Measurements from ENCODE around the gene PLEKHJ1. TPM values are rescaled to one million over a fixed set of nuclear protein-coding genes. Genes with fewer than 3 reads are reported as not detected.
A peak's percentile ranks its signal among the peaks of the same experiment; 100 is the strongest.

PLEKHJ1 gene
- total RNA-seq, 4 donors from 2014 or later = 50.1 to 72.4 (median 61.6) TPM

GRCh38 chr19:2184422-2184975 lies 51.6 kb downstream of the PLEKHJ1 start:
- DNase-seq (no peak), ATAC-seq (no peak)
- in situ Hi-C loops (cut with MboI; ENCODE audit: low sequenced_read_pairs in 4 of 4) = no loop called here
- Histone ChIP-seq H3K9me3 (no peaks in the 10 kb centered on the region), H3K27me3 (no peaks in the 10 kb centered on the region), H3K4me3 (no peak overlapping the region), H3K27ac (peak overlapping the region; percentile 81 to 94 (median 86)), H3K36me3 (no peaks in the 10 kb centered on the region), H3K4me1 (peaks cover 38 to 70% of the 10 kb centered on the region in 2 donors)
- TF ChIP-seq POLR2A (IDR thresholded peaks at IDR 0.05) (no peak), CTCF (IDR thresholded peaks at IDR 0.05 in 4 of 5, conservative IDR thresholded peaks at IDR 0.05 in 1 of 5) (peak in 1 of 5 experiments; percentile 20)
- intact Hi-C loops (cut with DNase I; ENCODE audit: low total_unique reads) = no loop called here

MicroRNAs within 50 kb of the gene (microRNA counts, 767-probe panel; counts per million panel counts)
- 356 to 448 counts per million in 2 donors for microRNA hsa-miR-1227

Small RNA genes lying within 50 kb of the gene (microRNA-seq; reads per million reads assigned to microRNA genes)
- gene MIR1227 (ENCODE audit: borderline replicate concordance in 2 of 2) (0 to 1.2 reads per million in 2 donors), gene MIR4321 (ENCODE audit: borderline replicate concordance in 2 of 2) (0 reads per million in 2 donors)

Other genes starting within 250 kb of the PLEKHJ1 start
- gene BTBD2, start 220.6 kb downstream of the PLEKHJ1 start, total RNA-seq = 10 to 100 TPM; 54.6 to 82.9 (median 63.6) TPM
- 1,000 to 10,000 TPM; 1,858 to 2,149 (median 1,965) TPM for gene MKNK2, start 185.1 kb downstream of the PLEKHJ1 start, total RNA-seq
- gene MOB3A, start 140.0 kb downstream of the PLEKHJ1 start, total RNA-seq = 10 to 100 TPM; 16.0 to 30.8 (median 22.2) TPM
- 1 to 10 TPM in 1 of 4 donors, under 1 TPM in 1, not detected in 2; 0.93 to 1.4 TPM for gene IZUMO4, start 139.4 kb downstream of the PLEKHJ1 start, total RNA-seq
- 100 to 1,000 TPM in 1 of 4 donors, 10 to 100 TPM in 3; 71.0 to 139 (median 99.0) TPM for gene AP3D1, start 84.8 kb downstream of the PLEKHJ1 start, total RNA-seq
- 10 to 100 TPM in 3 of 4 donors, 1 to 10 TPM in 1; 9.3 to 48.5 (median 15.8) TPM for gene DOT1L, start 72.4 kb downstream of the PLEKHJ1 start, total RNA-seq
- gene SF3A2, start 495 bp upstream of the PLEKHJ1 start, total RNA-seq = 10 to 100 TPM; 23.9 to 29.2 (median 26.5) TPM
- 1 to 10 TPM in 2 of 4 donors, under 1 TPM in 2; 0.80 to 3.9 (median 1.2) TPM for gene AMH, start 13.0 kb upstream of the PLEKHJ1 start, total RNA-seq
- 100 to 1,000 TPM; 152 to 383 (median 303) TPM for gene JSRP1, start 20.1 kb upstream of the PLEKHJ1 start, total RNA-seq
- under 1 TPM in 1 of 4 donors, not detected in 3; 0.11 TPM for gene PEAK3, start 45.8 kb upstream of the PLEKHJ1 start, total RNA-seq
- not detected for gene LINGO3, start 71.8 kb upstream of the PLEKHJ1 start, total RNA-seq
- gene LSM7, start 92.3 kb upstream of the PLEKHJ1 start, total RNA-seq = 100 to 1,000 TPM in 1 of 4 donors, 10 to 100 TPM in 3; 70.0 to 109 (median 77.5) TPM
- gene SPPL2B, start 92.4 kb upstream of the PLEKHJ1 start, total RNA-seq = 10 to 100 TPM; 18.1 to 27.7 (median 23.2) TPM
- not detected for gene TMPRSS9, start 123.9 kb upstream of the PLEKHJ1 start, total RNA-seq
- 10 to 100 TPM; 23.7 to 60.3 (median 46.8) TPM for gene TIMM13, start 191.3 kb upstream of the PLEKHJ1 start, total RNA-seq
- 10 to 100 TPM; 14.8 to 34.1 (median 23.6) TPM for gene LMNB2, start 220.6 kb upstream of the PLEKHJ1 start, total RNA-seq
- 10 to 100 TPM; 32.2 to 48.7 (median 41.7) TPM for gene GADD45B, start 239.8 kb upstream of the PLEKHJ1 start, total RNA-seq